GM12878 (cell line): ENCODE data around the gene LLPH. TPM values are rescaled to one million over a fixed set of nuclear protein-coding genes. Genes with fewer than 3 reads are reported as not detected.

Experiments
- ATAC-seq: fragments of 200-7000 bp; cut with Tn5 transposase; 3 replicates; pipeline ENCODE4 v1.9.1; 2020; ENCODE audit warnings: mild to moderate bottlenecking, moderate library complexity
- BruUV-seq: library from RNA; stranded (reverse); fragments of 400-500 nt; replicated peaks from 2 replicates; lab custom pipeline; 2021; lab: Mats Ljungman, UMichigan
- CTCF ChIA-PET: fragments of 300-600 bp; sonication (Branson Sonifier 250); formaldehyde crosslinking; extraction: SDS; loops from one replicate; lab custom pipeline; 2021; ENCODE audit warnings: inconsistent platforms; lab: Yijun Ruan, JAX
- POLR2A ChIA-PET: fragments of 350-600 bp; formaldehyde crosslinking; extraction: SDS; loops from one replicate; lab custom pipeline; 2021; ENCODE audit warnings: inconsistent platforms; lab: Charles Lee
- RAD21 ChIA-PET: fragments of 300-600 bp; sonication (Branson Sonifier 250); formaldehyde crosslinking; loops from one replicate; lab custom pipeline; 2023; ENCODE audit warnings: antibody characterized with exemption; ENCODE audit not compliant: unreplicated experiment; lab: Charles Lee
- SMC1A ChIA-PET: fragments of 300-600 bp; sonication (Branson Sonifier 250); formaldehyde crosslinking; loops from one replicate; lab custom pipeline; 2023; ENCODE audit not compliant: unreplicated experiment, uncharacterized antibody; lab: Charles Lee
- DNase-seq: peaks from one replicate; pipeline ENCODE4 v3.0.0-alpha.2; 2011; ENCODE audit warnings: low read depth, low spot score
- FAIRE-seq: peaks from 3 replicates; lab custom pipeline; 2011; peaks lifted over from hg19 to GRCh38; lab: Jason Lieb, UNC
- H2AFZ ChIP-seq: 2 replicates; pipeline ENCODE4 v1.6.0; 2011; ENCODE audit warnings: low read depth, low read length, control low read depth; ENCODE audit not compliant: control insufficient read depth
- H3K27ac ChIP-seq: 2 replicates; pipeline ENCODE4 v1.5.1; 2011; ENCODE audit warnings: control low read depth; ENCODE audit not compliant: control insufficient read depth, insufficient read depth
- H3K27me3 ChIP-seq, 2 experiments: replicated peaks in 1 of 2; 2 replicates each; pipeline versions ENCODE4 v1.6.0 to v1.6.1; 2011; ENCODE audit warnings: low read length in 1 of 2; ENCODE audit not compliant: control insufficient read depth in 2 of 2, insufficient read depth in 2 of 2
- H3K36me3 ChIP-seq, 2 experiments: 2 replicates each; pipeline ENCODE4 v1.5.1; 2011; ENCODE audit warnings: low read length in 1 of 2; ENCODE audit not compliant: control insufficient read depth in 2 of 2, insufficient read depth in 2 of 2
- H3K4me1 ChIP-seq: 2 replicates; pipeline ENCODE4 v1.6.1; 2011; ENCODE audit warnings: mild to moderate bottlenecking, low read length, moderate library complexity, mixed read lengths; ENCODE audit not compliant: control insufficient read depth, insufficient read depth
- H3K4me2 ChIP-seq: 2 replicates; pipeline ENCODE4 v1.6.0; 2011; ENCODE audit warnings: control low read depth; ENCODE audit not compliant: control insufficient read depth, insufficient read depth
- H3K4me3 ChIP-seq: fragments of 200-600 bp; sonication (generic); 2 replicates; pipeline ENCODE4 v1.5.1; 2016
- H3K79me2 ChIP-seq: 2 replicates; pipeline ENCODE4 v1.6.0; 2011; ENCODE audit warnings: low read length; ENCODE audit not compliant: control insufficient read depth, insufficient read depth
- H3K9ac ChIP-seq: 2 replicates; pipeline ENCODE4 v1.8.0; 2011; ENCODE audit warnings: low read length, control low read depth, mixed read lengths; ENCODE audit not compliant: control insufficient read depth, insufficient read depth
- H3K9me3 ChIP-seq: replicated peaks from 3 replicates; pipeline ENCODE4 v1.5.1; 2011; ENCODE audit warnings: mild to moderate bottlenecking, low read length; ENCODE audit not compliant: control insufficient read depth, insufficient read depth
- H4K20me1 ChIP-seq: 2 replicates; pipeline ENCODE4 v1.6.0; 2011; ENCODE audit not compliant: control insufficient read depth, insufficient read depth
- ASH2L ChIP-seq: fragments of 300-600, 200-600 bp; sonication (generic); IDR thresholded peaks from 2 replicates; pipeline ENCODE4 v1.6.1; 2017; ENCODE audit warnings: low read depth, mild to moderate bottlenecking, borderline replicate concordance
- ATF7 ChIP-seq: fragments of 450-650 bp; IDR thresholded peaks from 2 replicates; pipeline ENCODE4 v1.6.1; 2016; ENCODE audit warnings: low read depth, mild to moderate bottlenecking
- BACH1 ChIP-seq: fragments of 450-650 bp; IDR thresholded peaks from 2 replicates; pipeline ENCODE4 v1.6.1; 2017; ENCODE audit warnings: mild to moderate bottlenecking, borderline replicate concordance
- CHD2 ChIP-seq: IDR thresholded peaks from 2 replicates; pipeline ENCODE4 v1.6.1; 2011; ENCODE audit warnings: low read depth, low read length, improper control_type of control experiment, borderline replicate concordance
- HCFC1 ChIP-seq: fragments of 150-350 bp; IDR thresholded peaks from 2 replicates; pipeline ENCODE4 v1.6.1; 2014; ENCODE audit warnings: low read length
- IRF5 ChIP-seq: fragments of 450-650 bp; IDR thresholded peaks from 2 replicates; pipeline ENCODE4 v1.6.1; 2017; ENCODE audit warnings: borderline replicate concordance
- KLF5 ChIP-seq: fragments of 450-650 bp; IDR thresholded peaks from 2 replicates; pipeline ENCODE4 v1.6.1; 2014; ENCODE audit warnings: mild to moderate bottlenecking; ENCODE audit not compliant: partially characterized antibody
- LARP7 ChIP-seq: fragments of 450-650 bp; IDR thresholded peaks from 2 replicates; pipeline ENCODE4 v1.6.1; 2017; ENCODE audit warnings: mild to moderate bottlenecking
- MYB ChIP-seq: fragments of 150-350 bp; IDR thresholded peaks from 2 replicates; pipeline ENCODE4 v1.6.1; 2014; ENCODE audit warnings: mild to moderate bottlenecking, low read depth, low read length, borderline replicate concordance
- NBN ChIP-seq: fragments of 450-650 bp; IDR thresholded peaks from 2 replicates; pipeline ENCODE4 v1.6.1; 2016
- NFYA ChIP-seq: IDR thresholded peaks from 2 replicates; pipeline ENCODE4 v1.6.1; 2011; ENCODE audit warnings: low read depth, mild to moderate bottlenecking, low read length, improper control_type of control experiment, borderline replicate concordance
- NR2C1 ChIP-seq: fragments of 450-650 bp; IDR thresholded peaks from 2 replicates; pipeline ENCODE4 v1.6.1; 2017; ENCODE audit warnings: antibody characterized with exemption, mild to moderate bottlenecking, moderate library complexity
- PAX8 ChIP-seq: fragments of 450-650 bp; IDR thresholded peaks from 2 replicates; pipeline ENCODE4 v1.6.1; 2017; ENCODE audit warnings: mild to moderate bottlenecking, moderate library complexity
- RCOR1 ChIP-seq: conservative IDR thresholded peaks from 2 replicates; pipeline ENCODE4 v1.6.1; 2012; ENCODE audit warnings: low read depth, low read length, improper control_type of control experiment
- SKIL ChIP-seq: fragments of 450-650 bp; IDR thresholded peaks from 2 replicates; pipeline ENCODE4 v1.6.1; 2017; ENCODE audit warnings: mild to moderate bottlenecking, low read depth, inconsistent platforms; ENCODE audit not compliant: poor library complexity, severe bottlenecking
- SREBF2 ChIP-seq: IDR thresholded peaks from 2 replicates; pipeline ENCODE4 v1.6.1; 2012; ENCODE audit warnings: mild to moderate bottlenecking, low read length
- STAT3 ChIP-seq: IDR thresholded peaks from 2 replicates; pipeline ENCODE4 v1.6.1; 2011; ENCODE audit warnings: low read depth, low read length, improper control_type of control experiment
- WRNIP1 ChIP-seq: IDR thresholded peaks from 2 replicates; pipeline ENCODE4 v1.6.1; 2011; ENCODE audit warnings: low read depth, low read length, improper control_type of control experiment, borderline replicate concordance
- ZBTB11 ChIP-seq: fragments of 450-650 bp; formaldehyde crosslinking; IDR thresholded peaks from 2 replicates; pipeline ENCODE4 v1.5.0; 2022; ENCODE audit warnings: mild to moderate bottlenecking, missing genetic modification characterization
- in situ Hi-C: fragments of 300-500 bp; cut with MboI; formaldehyde crosslinking; loops from 9 replicates; pipeline ENCODE4 v1.14.3; 2018; ENCODE audit warnings: mixed read lengths
- intact Hi-C: fragments of 100-400 bp; cut with micrococcal nuclease; formaldehyde crosslinking; loops from one replicate; pipeline ENCODE4 v1.14.2; 2022; ENCODE audit not compliant: unreplicated experiment
- polyA plus RNA-seq, 11 experiments: library from polyadenylated mRNA; depleted of rRNA in 4 of 11; unstranded in 6 of 11; stranded (reverse) in 5 of 11; fragments of >200 nt; fragmentation: Nextera tagmentation in 4 of 11; fragmentation: Illumina TruSeq in 1 of 11; extraction: Ambion mirVana in 4 of 11; extraction: Trizol in 1 of 11; gene quantifications; 1 replicate in 1 of 11; 2 replicates in 10 of 11; pipeline versions ENCODE4 v1.2.1 to v1.2.3, GENCODE V29; 2011 to 2016; ENCODE audit warnings: inconsistent platforms in 2 of 11, missing spikeins in 2 of 11, low read depth in 1 of 11
- total RNA-seq, 4 experiments: library from RNA; depleted of rRNA in 3 of 4; stranded (reverse); fragments of >200 nt in 3 of 4; fragmentation: Illumina TruSeq in 1 of 4; extraction: Trizol in 1 of 4; gene quantifications; 2 replicates each; pipeline versions ENCODE4 v1.2.1 to v1.2.3, GENCODE V29; 2013 to 2021

The LLPH gene
- total and polyA plus RNA-seq, 10 of the 15 experiments (the other 5 are each of a cell fraction or from before 2014, with no cell fraction given) = 15.2 to 107 (median 70.4) TPM

GRCh38 chr12:66113471-66113870 lies 17.1 kb downstream of the LLPH start (continued):
- TF ChIP-seq BACH1 = no peak
- TF ChIP-seq NR2C1 = no peak
- TF ChIP-seq KLF5 = no peak
- no peak for TF ChIP-seq NFYA
- TF ChIP-seq WRNIP1 = no peak
- TF ChIP-seq ASH2L = no peak

GRCh38 chr12:66111605-66112004 lies 18.9 kb downstream of the LLPH start:
- H3K4me1 ChIP-seq = no peaks in the 10 kb centered on the region
- ChIA-PET RAD21 (no interaction called here), CTCF (interaction anchor here (1.0 to 1.5 kb wide), 2 partner anchors 300 to 509 kb away, joined by 3 read pairs; no protein-coding TSS in a partner anchor), SMC1A (interaction anchor here (0.6 kb wide), 1 partner anchor 22 kb away, joined by 4 read pairs; no protein-coding TSS in a partner anchor), POLR2A (interaction anchor here (0.9 kb wide), 1 partner anchor 512 kb away, joined by 3 read pairs; no protein-coding TSS in a partner anchor)
- H3K4me3 ChIP-seq = no peak overlapping the region
- no peaks in the 10 kb centered on the region for H3K79me2 ChIP-seq
- DNase-seq = no peak
- H3K27ac ChIP-seq = no peak overlapping the region
- ATAC-seq = no peak
- no peaks in the 10 kb centered on the region for H4K20me1 ChIP-seq
- no peak for FAIRE-seq
- H3K36me3 ChIP-seq = no peaks in the 10 kb centered on the region
- intact Hi-C loops = no loop called here
- no peak overlapping the region for H3K4me2 ChIP-seq
- H3K27me3 ChIP-seq = no peaks in the 10 kb centered on the region
- H2AFZ ChIP-seq = no peak overlapping the region
- in situ Hi-C loops = no loop called here
- no peak overlapping the region for H3K9ac ChIP-seq
- no peaks in the 10 kb centered on the region for H3K9me3 ChIP-seq
- BruUV-seq = no TSS peak
- no peak for TF ChIP-seq NBN
- TF ChIP-seq IRF5 = no peak
- TF ChIP-seq RCOR1 = no peak
- TF ChIP-seq ATF7 = no peak
- no peak for TF ChIP-seq SKIL
- no peak for TF ChIP-seq LARP7
- no peak for TF ChIP-seq CHD2
- TF ChIP-seq ZBTB11 (CRISPR knock-in tag) = no peak
- no peak for TF ChIP-seq HCFC1
- no peak for TF ChIP-seq SREBF2
- TF ChIP-seq STAT3 = no peak
- no peak for TF ChIP-seq PAX8
- TF ChIP-seq MYB = no peak
